Measurements from ENCODE around the gene MTHFSD.

MTHFSD gene

GRCh38 chr16:86584071-86584685, 29.1 kb upstream of the MTHFSD start:
- DNase-seq: no peak

- no peak for DNase-seq
These were observed 26.4 kb upstream of the MTHFSD start for GRCh38 chr16:86581458-86581857.

GRCh38 chr16:86580791-86581170, 25.7 kb upstream of the MTHFSD start:
- no peak for DNase-seq

- no peak for DNase-seq
These were observed 25.2 kb upstream of the MTHFSD start for GRCh38 chr16:86580063-86580790.

GRCh38 chr16:86579268-86580062, 24.4 kb upstream of the MTHFSD start:
- no peak for DNase-seq

- DNase-seq: no peak
These were observed 23.7 kb upstream of the MTHFSD start for GRCh38 chr16:86578611-86579267.

- no peak for DNase-seq
These were observed 23.1 kb upstream of the MTHFSD start, which contains the start of gene FOXL1 for GRCh38 chr16:86578061-86578599. Gene FOXL1, plus strand, starts transcription at chr16:86578549. Its CDS starts 175 bp downstream, at chr16:86578724.

GRCh38 chr16:86577314-86577971, 22.4 kb upstream of the MTHFSD start:
- no peak for DNase-seq

- no peak for DNase-seq
These were observed 21.7 kb upstream of the MTHFSD start for GRCh38 chr16:86576591-86577313.

- peak in 2 of 51 donors; percentile 3 to 15 for DNase-seq
These were observed 20.9 kb upstream of the MTHFSD start for GRCh38 chr16:86575754-86576557.

- no peak for DNase-seq
These were observed 20.2 kb upstream of the MTHFSD start for GRCh38 chr16:86575095-86575685.

- DNase-seq: no peak
These were observed 19.6 kb upstream of the MTHFSD start for GRCh38 chr16:86574646-86575045.

GRCh38 chr16:86573646-86574508, 18.8 kb upstream of the MTHFSD start:
- no peak for DNase-seq

- no peak for DNase-seq
These were observed 18.2 kb upstream of the MTHFSD start for GRCh38 chr16:86573215-86573614.

GRCh38 chr16:86572606-86573005, 17.6 kb upstream of the MTHFSD start:
- no peak for DNase-seq

GRCh38 chr16:86572041-86572521, 17.0 kb upstream of the MTHFSD start:
- no peak for DNase-seq

GRCh38 chr16:86571530-86571915, 16.5 kb upstream of the MTHFSD start:
- DNase-seq: no peak
